Tibial nerve (tissue), 3 donors: ENCODE measurements around the gene TBX1.

Source experiments
- POLR2A ChIP-seq, 2 donors: fragments of 450-650 bp; IDR thresholded peaks; one replicate each; pipeline ENCODE4 v1.6.1; 2017; ENCODE audit warnings: antibody characterized with exemption in 2 of 2, mild to moderate bottlenecking in 2 of 2, moderate library complexity in 2 of 2
- TF ChIP-seq, protein P1 (sequence below), 5 experiments: fragments of 200-600 bp in 3 of 5; fragments of 450-650 bp in 2 of 5; sonication (generic) in 3 of 5; IDR thresholded peaks; one replicate each; pipeline ENCODE4 v1.5.1; 2016 to 2019; ENCODE audit warnings: antibody characterized with exemption in 5 of 5, mild to moderate bottlenecking in 3 of 5, moderate library complexity in 2 of 5

DNA sequence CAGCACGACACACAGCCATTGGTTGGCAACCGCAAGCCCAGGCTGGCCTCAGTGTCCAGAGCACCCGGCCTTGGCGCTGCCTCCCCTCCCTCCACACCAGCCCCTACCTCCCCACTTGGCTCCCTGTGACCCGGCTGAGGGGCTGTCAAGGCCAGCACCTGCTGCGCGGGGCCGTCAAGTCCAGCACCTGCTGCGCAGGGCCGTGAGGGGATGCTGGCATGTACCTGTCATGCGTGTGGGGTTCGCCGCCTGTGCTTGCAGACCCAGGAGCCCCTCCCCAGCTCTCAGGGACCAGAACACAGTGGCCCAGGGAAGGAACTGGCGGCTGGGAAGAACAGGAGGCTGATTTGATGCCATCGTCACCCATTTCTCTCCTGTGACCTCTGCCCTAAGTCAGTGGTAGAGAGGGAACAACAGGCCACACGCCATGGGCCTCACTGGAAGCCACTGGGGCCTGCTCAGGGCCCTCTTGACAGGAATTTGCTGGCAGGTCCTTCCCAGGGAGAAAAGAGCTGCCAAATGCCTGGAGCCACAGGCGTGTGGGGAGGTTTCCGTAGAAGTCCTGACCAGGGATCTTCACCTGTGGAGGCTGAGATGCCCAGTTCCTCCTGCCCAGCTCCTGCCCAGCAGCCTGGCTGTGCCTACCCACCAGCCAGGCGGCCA, 37.6 kb downstream of the TBX1 start:
- TF ChIP-seq POLR2A (IDR thresholded peaks at IDR 0.05) = no peak
- TF ChIP-seq, protein P1, sequence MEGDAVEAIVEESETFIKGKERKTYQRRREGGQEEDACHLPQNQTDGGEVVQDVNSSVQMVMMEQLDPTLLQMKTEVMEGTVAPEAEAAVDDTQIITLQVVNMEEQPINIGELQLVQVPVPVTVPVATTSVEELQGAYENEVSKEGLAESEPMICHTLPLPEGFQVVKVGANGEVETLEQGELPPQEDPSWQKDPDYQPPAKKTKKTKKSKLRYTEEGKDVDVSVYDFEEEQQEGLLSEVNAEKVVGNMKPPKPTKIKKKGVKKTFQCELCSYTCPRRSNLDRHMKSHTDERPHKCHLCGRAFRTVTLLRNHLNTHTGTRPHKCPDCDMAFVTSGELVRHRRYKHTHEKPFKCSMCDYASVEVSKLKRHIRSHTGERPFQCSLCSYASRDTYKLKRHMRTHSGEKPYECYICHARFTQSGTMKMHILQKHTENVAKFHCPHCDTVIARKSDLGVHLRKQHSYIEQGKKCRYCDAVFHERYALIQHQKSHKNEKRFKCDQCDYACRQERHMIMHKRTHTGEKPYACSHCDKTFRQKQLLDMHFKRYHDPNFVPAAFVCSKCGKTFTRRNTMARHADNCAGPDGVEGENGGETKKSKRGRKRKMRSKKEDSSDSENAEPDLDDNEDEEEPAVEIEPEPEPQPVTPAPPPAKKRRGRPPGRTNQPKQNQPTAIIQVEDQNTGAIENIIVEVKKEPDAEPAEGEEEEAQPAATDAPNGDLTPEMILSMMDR (IDR thresholded peaks at IDR 0.05) = no peak
